Omental fat pad (tissue), 4 donors: Measurements from ENCODE around the gene GOLM1. TPM values are rescaled to one million over a fixed set of nuclear protein-coding genes. Genes with fewer than 3 reads are reported as not detected.

Experiments used
- ATAC-seq: fragments of 150-250 bp; one replicate; pipeline ENCODE4 v1.9.1; 2016; ENCODE audit warnings: mild to moderate bottlenecking, moderate library complexity; ENCODE audit not compliant: low FRiP score
- DNase-seq: peaks from one replicate; pipeline ENCODE4 v3.0.0-alpha.2; 2019; ENCODE audit warnings: low spot score
- CTCF ChIP-seq, 3 donors: fragments of 450-650 bp; IDR thresholded peaks; one replicate each; pipeline ENCODE4 v1.5.1; 2016 to 2017; ENCODE audit warnings: antibody characterized with exemption in 3 of 3, mild to moderate bottlenecking in 3 of 3, moderate library complexity in 2 of 3
- total RNA-seq, 4 donors: library from RNA; depleted of rRNA; stranded (reverse); fragments of >200 nt; gene quantifications; one replicate each; pipeline ENCODE4 v1.1.0, GENCODE V29; 2016

GOLM1 gene
- total RNA-seq, 4 donors from 2014 or later: 16.1 to 31.7 (median 22.1) TPM

GRCh38 chr9:86075132-86076109, 23.9 kb downstream of the GOLM1 start:
- no peak for ATAC-seq
- DNase-seq: no peak
- TF ChIP-seq CTCF (IDR thresholded peaks at IDR 0.05): no peak

- DNase-seq (no peak), ATAC-seq (no peak)
- no peak for TF ChIP-seq CTCF (IDR thresholded peaks at IDR 0.05)
Measured at GRCh38 chr9:86073839-86074238, 25.5 kb downstream of the GOLM1 start.

GRCh38 chr9:86072394-86072877, 26.9 kb downstream of the GOLM1 start:
- peak; percentile 91 for ATAC-seq
- TF ChIP-seq CTCF (IDR thresholded peaks at IDR 0.05): no peak
- no peak for DNase-seq

- DNase-seq: no peak
- no peak for ATAC-seq
- TF ChIP-seq CTCF (IDR thresholded peaks at IDR 0.05): no peak
Measured at GRCh38 chr9:86069206-86069869, 30.0 kb downstream of the GOLM1 start.

- TF ChIP-seq CTCF (IDR thresholded peaks at IDR 0.05): no peak
- DNase-seq (no peak), ATAC-seq (no peak)
Measured at GRCh38 chr9:86064220-86064619, 35.1 kb downstream of the GOLM1 start.

GRCh38 chr9:86062845-86063693, 36.3 kb downstream of the GOLM1 start:
- no peak for TF ChIP-seq CTCF (IDR thresholded peaks at IDR 0.05)
- DNase-seq (no peak), ATAC-seq (no peak)
